LHCN-M2 (cell line): ENCODE data around the gene OXLD1. TPM values are rescaled to one million over a fixed set of nuclear protein-coding genes. Genes with fewer than 3 reads are reported as not detected.
A peak's percentile ranks its signal among the peaks of the same experiment; 100 is the strongest.

Experiments used
- DNase-seq: peaks from one replicate; pipeline ENCODE4 v3.0.0-alpha.2; 2012; ENCODE audit warnings: low read depth
- total RNA-seq: library from RNA; depleted of rRNA; stranded (reverse); fragments of >200 nt; gene quantifications from 2 replicates; pipeline ENCODE4 v1.2.3, GENCODE V29; 2014

The OXLD1 gene
- total RNA-seq, 1 experiment from 2014 or later = 54.1 TPM

- DNase-seq = peak; percentile 99
These were observed 17.4 kb upstream of the OXLD1 start, which contains the start of the genes ARL16 and HGS for GRCh38 chr17:81683584-81684441. Gene ARL16, minus strand, starts transcription at chr17:81683797. Its CDS starts 44 bp downstream, at chr17:81683753. Gene HGS, plus strand, starts transcription at chr17:81684011. Its CDS starts 56 bp downstream, at chr17:81684067.

- no peak for DNase-seq
These were observed 16.8 kb upstream of the OXLD1 start for GRCh38 chr17:81683208-81683583.

GRCh38 chr17:81682565-81683207 lies 16.3 kb upstream of the OXLD1 start:
- no peak for DNase-seq

- no peak for DNase-seq
These were observed 15.3 kb upstream of the OXLD1 start for GRCh38 chr17:81681672-81682071.

- DNase-seq = no peak
These were observed 13.7 kb upstream of the OXLD1 start for GRCh38 chr17:81680150-81680549.

GRCh38 chr17:81676906-81677305 lies 10.5 kb upstream of the OXLD1 start:
- DNase-seq = no peak

- peak; percentile 15 for DNase-seq
These were observed 9.3 kb upstream of the OXLD1 start for GRCh38 chr17:81675515-81676221.

GRCh38 chr17:81673561-81674258 lies 7.3 kb upstream of the OXLD1 start:
- DNase-seq = no peak

GRCh38 chr17:81672954-81673353 lies 6.5 kb upstream of the OXLD1 start:
- DNase-seq = no peak

GRCh38 chr17:81672504-81672903 lies 6.1 kb upstream of the OXLD1 start:
- no peak for DNase-seq

GRCh38 chr17:81667754-81668153 lies 1.3 kb upstream of the OXLD1 start:
- no peak for DNase-seq

- DNase-seq = no peak
These were observed 388 bp downstream of the OXLD1 start for GRCh38 chr17:81666092-81666341.

GRCh38 chr17:81665205-81666091 lies 957 bp downstream of the OXLD1 start:
- peak; percentile 26 for DNase-seq

GRCh38 chr17:81664051-81664470 lies 2.3 kb downstream of the OXLD1 start:
- DNase-seq = no peak

GRCh38 chr17:81662002-81662401 lies 4.4 kb downstream of the OXLD1 start:
- DNase-seq = no peak

GRCh38 chr17:81660441-81660840 lies 6.0 kb downstream of the OXLD1 start:
- no peak for DNase-seq

- DNase-seq = no peak
These were observed 7.4 kb downstream of the OXLD1 start for GRCh38 chr17:81659038-81659437.

- no peak for DNase-seq
These were observed 9.6 kb downstream of the OXLD1 start for GRCh38 chr17:81656835-81657234.

- no peak for DNase-seq
These were observed 10.2 kb downstream of the OXLD1 start, which contains the start of gene PDE6G for GRCh38 chr17:81656118-81656743. Gene PDE6G, minus strand, starts transcription at chr17:81656542. Its CDS starts 3,237 bp downstream, at chr17:81653305.
